IPS-NIHi7 (cell line): ENCODE data around the gene ROM1.

ENCODE experiments used
- DNase-seq: peaks from one replicate; pipeline ENCODE4 v3.0.0; 2012; ENCODE audit warnings: mixed read lengths; ENCODE audit errors: extremely low spot score

The ROM1 gene

GRCh38 chr11:62588966-62589637 lies 24.0 kb upstream of the ROM1 start:
- DNase-seq: no peak

GRCh38 chr11:62591448-62592145 lies 21.5 kb upstream of the ROM1 start, which contains the start of gene TUT1:
TUT1 (minus strand) TSS chr11:62591523; CDS start chr11:62591485, 38 bp downstream.
- DNase-seq: peak; percentile 90

GRCh38 chr11:62592146-62592815 lies 20.8 kb upstream of the ROM1 start:
- no peak for DNase-seq

- no peak for DNase-seq
Measured at GRCh38 chr11:62592989-62593421, 20.1 kb upstream of the ROM1 start.

GRCh38 chr11:62593434-62594044 lies 19.5 kb upstream of the ROM1 start:
- DNase-seq: peak; percentile 62

GRCh38 chr11:62595124-62595523 lies 17.9 kb upstream of the ROM1 start:
- DNase-seq: no peak

GRCh38 chr11:62599069-62599696 lies 13.9 kb upstream of the ROM1 start:
- DNase-seq: peak; percentile 93

GRCh38 chr11:62599901-62600300 lies 13.2 kb upstream of the ROM1 start:
- no peak for DNase-seq

- DNase-seq: no peak
Measured at GRCh38 chr11:62600367-62601121, 12.5 kb upstream of the ROM1 start.

GRCh38 chr11:62601122-62601371 lies 12.0 kb upstream of the ROM1 start:
- DNase-seq: no peak

GRCh38 chr11:62601372-62602140 lies 11.5 kb upstream of the ROM1 start, which contains the start of gene MTA2:
MTA2 (minus strand) TSS chr11:62601865; CDS start chr11:62601450, 415 bp downstream.
- peak; percentile 89 for DNase-seq

- DNase-seq: peak; percentile 77
Measured at GRCh38 chr11:62602141-62603071, 10.7 kb upstream of the ROM1 start.

GRCh38 chr11:62603072-62603408 lies 10.0 kb upstream of the ROM1 start:
- no peak for DNase-seq

GRCh38 chr11:62603776-62604299 lies 9.2 kb upstream of the ROM1 start:
- no peak for DNase-seq

- no peak for DNase-seq
Measured at GRCh38 chr11:62604460-62605120, 8.5 kb upstream of the ROM1 start.

- DNase-seq: no peak
Measured at GRCh38 chr11:62605467-62605866, 7.6 kb upstream of the ROM1 start.

GRCh38 chr11:62605902-62606301 lies 7.2 kb upstream of the ROM1 start:
- DNase-seq: no peak

- DNase-seq: no peak
Measured at GRCh38 chr11:62607714-62608113, 5.3 kb upstream of the ROM1 start.

- no peak for DNase-seq
Measured at GRCh38 chr11:62608776-62609175, 4.3 kb upstream of the ROM1 start.
